HFFc6 (cell line): ENCODE data around the gene AHCYL1. TPM values are rescaled to one million over a fixed set of nuclear protein-coding genes. Genes with fewer than 3 reads are reported as not detected.

Experiments
- DNase-seq: peaks from one replicate; pipeline ENCODE4 v3.0.0-alpha.2; 2018
- H3K27ac Mint-ChIP-seq: 2 replicates; pipeline ENCODE4 v1.8.0; 2020; ENCODE audit warnings: mild to moderate bottlenecking, mixed read lengths
- H3K27me3 Mint-ChIP-seq: 2 replicates; pipeline ENCODE4 v1.8.0; 2021; ENCODE audit warnings: mild to moderate bottlenecking, moderate library complexity, mixed read lengths; ENCODE audit not compliant: insufficient read depth
- H3K36me3 Mint-ChIP-seq: 2 replicates; pipeline ENCODE4 v1.8.0; 2021; ENCODE audit warnings: low read depth, mixed read lengths
- H3K4me1 Mint-ChIP-seq: 2 replicates; pipeline ENCODE4 v1.8.0; 2020; ENCODE audit warnings: low read depth, mixed read lengths
- H3K4me3 Mint-ChIP-seq: 2 replicates; pipeline ENCODE4 v1.8.0; 2020; ENCODE audit warnings: mild to moderate bottlenecking, moderate library complexity, mixed read lengths
- H3K9me3 Mint-ChIP-seq: 2 replicates; pipeline ENCODE4 v1.8.0; 2020; ENCODE audit warnings: mild to moderate bottlenecking, mixed read lengths
- CTCF ChIP-seq: fragments of 200-600 bp; sonication (generic); IDR thresholded peaks from 2 replicates; pipeline ENCODE4 v1.5.0; 2021; ENCODE audit warnings: antibody characterized with exemption, mild to moderate bottlenecking
- total RNA-seq, 6 experiments: library from RNA; stranded (reverse); fragmentation: NEBNext Ultra II Directional; extraction: Animal tissue kit (Norgen Biotek cat#: 25700); gene quantifications; 2 replicates in 1 of 6; 3 replicates in 5 of 6; pipeline ENCODE4 v1.2.3, GENCODE V29; 2021

AHCYL1 gene
- total RNA-seq, 6 experiments from 2014 or later, result 73.4 to 87.1 (median 74.7) TPM

DNA sequence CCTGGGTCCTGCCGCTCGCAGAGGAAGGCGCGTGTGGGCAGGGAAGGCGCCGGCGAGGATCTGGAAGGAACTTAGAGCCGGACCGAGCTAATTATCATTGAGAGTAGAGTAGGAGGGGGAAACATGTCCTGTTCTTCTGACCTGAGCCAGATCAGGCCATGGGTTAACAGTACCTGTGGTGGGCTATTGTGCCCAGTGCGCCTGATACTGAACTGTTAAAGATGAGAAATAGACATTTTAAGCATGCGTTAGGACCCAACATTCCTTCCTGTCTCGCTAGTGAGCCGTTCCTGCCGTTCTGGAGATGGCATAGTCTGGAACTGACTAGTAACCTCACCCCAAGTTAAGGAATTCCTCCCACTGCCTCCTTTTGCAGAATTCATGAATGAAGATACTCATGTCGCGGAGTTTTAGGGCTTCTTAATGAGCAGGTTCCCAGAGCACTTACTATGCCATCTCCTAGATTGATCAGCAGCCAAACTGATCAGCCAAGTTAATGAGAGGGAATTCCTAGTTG lies 50.7 kb downstream of the AHCYL1 start:
- Mint-ChIP-seq H3K36me3 (peaks cover 9% of the 10 kb centered on the region), H3K27me3 (no peaks in the 10 kb centered on the region; the same call in 1 of the 2 replicates), H3K9me3 (no peaks in the 10 kb centered on the region), H3K27ac (peak overlapping the region; percentile 77), H3K4me1 (peaks cover 45% of the 10 kb centered on the region), H3K4me3 (peak overlapping the region; percentile 93)
- TF ChIP-seq CTCF, result no peak
- DNase-seq, result peak; percentile 38

GRCh38 chr1:110038271-110038670 lies 53.7 kb downstream of the AHCYL1 start:
- H3K4me1 Mint-ChIP-seq, result peaks cover 23% of the 10 kb centered on the region
- no peak overlapping the region for H3K4me3 Mint-ChIP-seq
- TF ChIP-seq CTCF, result no peak
- H3K9me3 Mint-ChIP-seq, result no peaks in the 10 kb centered on the region
- H3K27me3 Mint-ChIP-seq, result no peaks in the 10 kb centered on the region
- no peak overlapping the region for H3K27ac Mint-ChIP-seq
- no peak for DNase-seq
- H3K36me3 Mint-ChIP-seq, result peaks cover 14% of the 10 kb centered on the region

- Mint-ChIP-seq H3K9me3 (no peaks in the 10 kb centered on the region), H3K4me3 (no peak overlapping the region), H3K27ac (no peak overlapping the region), H3K27me3 (no peaks in the 10 kb centered on the region), H3K36me3 (peaks cover 21% of the 10 kb centered on the region), H3K4me1 (peaks cover 14% of the 10 kb centered on the region)
- DNase-seq, result no peak
- no peak for TF ChIP-seq CTCF
These were observed 55.1 kb downstream of the AHCYL1 start for GRCh38 chr1:110039641-110040040.

GRCh38 chr1:110040548-110040947 lies 56.0 kb downstream of the AHCYL1 start:
- no peak for DNase-seq
- peaks cover 26% of the 10 kb centered on the region for H3K36me3 Mint-ChIP-seq
- peaks cover 11% of the 10 kb centered on the region for H3K4me1 Mint-ChIP-seq
- no peak for TF ChIP-seq CTCF
- no peaks in the 10 kb centered on the region for H3K9me3 Mint-ChIP-seq
- no peak overlapping the region for H3K4me3 Mint-ChIP-seq
- H3K27me3 Mint-ChIP-seq, result no peaks in the 10 kb centered on the region
- H3K27ac Mint-ChIP-seq, result no peak overlapping the region

DNA sequence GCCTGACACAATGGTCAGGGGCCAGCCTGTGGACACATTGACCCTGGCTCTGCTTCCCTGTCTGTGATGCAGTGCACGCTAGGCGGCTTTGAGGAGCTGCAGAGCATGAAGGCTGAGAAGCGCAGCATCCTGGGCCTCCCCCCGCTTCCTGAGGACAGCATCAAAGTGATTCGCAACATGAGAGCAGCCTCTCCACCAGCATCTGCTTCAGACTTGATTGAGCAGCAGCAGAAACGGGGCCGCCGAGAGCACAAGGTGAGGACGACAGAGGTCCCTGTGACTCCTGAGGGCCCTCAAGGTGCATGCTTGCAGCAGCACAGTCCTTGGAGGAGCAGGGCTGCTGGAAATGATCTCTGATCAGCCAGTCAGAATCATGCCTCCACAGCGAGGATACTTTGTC lies 58.5 kb downstream of the AHCYL1 start:
- Mint-ChIP-seq H3K27ac (no peak overlapping the region), H3K36me3 (peaks cover 37% of the 10 kb centered on the region), H3K9me3 (no peaks in the 10 kb centered on the region), H3K27me3 (peaks cover 2% of the 10 kb centered on the region; the same call in 1 of the 2 replicates), H3K4me3 (no peak overlapping the region), H3K4me1 (peaks cover 2% of the 10 kb centered on the region; the same call in 1 of the 2 replicates)
- no peak for DNase-seq
- TF ChIP-seq CTCF, result no peak

- H3K27ac Mint-ChIP-seq, result no peak overlapping the region; the same call in 1 of the 2 replicates
- H3K4me1 Mint-ChIP-seq, result peaks cover 44% of the 10 kb centered on the region
- TF ChIP-seq CTCF, result peak; percentile 23; the same call in 1 of the 2 replicates
- peaks cover 4% of the 10 kb centered on the region for H3K27me3 Mint-ChIP-seq
- peaks cover 52% of the 10 kb centered on the region for H3K36me3 Mint-ChIP-seq
- no peak overlapping the region for H3K4me3 Mint-ChIP-seq
- DNase-seq, result no peak
- no peaks in the 10 kb centered on the region for H3K9me3 Mint-ChIP-seq
These were observed 62.9 kb downstream of the AHCYL1 start for GRCh38 chr1:110047463-110047862.
